ENCODE data around the gene IGFBPL1. TPM values are rescaled to one million over a fixed set of nuclear protein-coding genes. Genes with fewer than 3 reads are reported as not detected.

Gene IGFBPL1
- polyA plus RNA-seq, 2 of the 4 experiments (the other 2 are of a cell fraction), result 2.5 to 2.7 TPM

- DNase-seq (ENCODE audit: low read depth in 1 of 2, low spot score in 1 of 2) (no peak), ATAC-seq (no peak), FAIRE-seq (no peak)
- H3K4me1 ChIP-seq, result peaks cover 23% of the 10 kb centered on the region
- CTCF ChIA-PET, result interaction anchor here (0.6 to 4.1 kb wide), 5 partner anchors 16 to 691 kb away, joined by 3 to 49 read pairs (median 3); no protein-coding TSS in a partner anchor
- TF ChIP-seq EP300 (IDR thresholded peaks at IDR 0.05) (no peak), HEYL (CRISPR knock-in tag; IDR thresholded peaks at IDR 0.05) (no peak), CBX8 (IDR thresholded peaks at IDR 0.05) (no peak), POLR2A (IDR thresholded peaks at IDR 0.05; ENCODE audit: low read length) (no peak), EHMT2 (IDR thresholded peaks at IDR 0.05; ENCODE audit: low read depth) (no peak), JUN (IDR thresholded peaks at IDR 0.05) (no peak), SMC3 (IDR thresholded peaks at IDR 0.05) (no peak), NR3C1 (IDR thresholded peaks at IDR 0.05) (no peak), REST (IDR thresholded peaks at IDR 0.05) (no peak)
- TF ChIP-seq, protein P1, sequence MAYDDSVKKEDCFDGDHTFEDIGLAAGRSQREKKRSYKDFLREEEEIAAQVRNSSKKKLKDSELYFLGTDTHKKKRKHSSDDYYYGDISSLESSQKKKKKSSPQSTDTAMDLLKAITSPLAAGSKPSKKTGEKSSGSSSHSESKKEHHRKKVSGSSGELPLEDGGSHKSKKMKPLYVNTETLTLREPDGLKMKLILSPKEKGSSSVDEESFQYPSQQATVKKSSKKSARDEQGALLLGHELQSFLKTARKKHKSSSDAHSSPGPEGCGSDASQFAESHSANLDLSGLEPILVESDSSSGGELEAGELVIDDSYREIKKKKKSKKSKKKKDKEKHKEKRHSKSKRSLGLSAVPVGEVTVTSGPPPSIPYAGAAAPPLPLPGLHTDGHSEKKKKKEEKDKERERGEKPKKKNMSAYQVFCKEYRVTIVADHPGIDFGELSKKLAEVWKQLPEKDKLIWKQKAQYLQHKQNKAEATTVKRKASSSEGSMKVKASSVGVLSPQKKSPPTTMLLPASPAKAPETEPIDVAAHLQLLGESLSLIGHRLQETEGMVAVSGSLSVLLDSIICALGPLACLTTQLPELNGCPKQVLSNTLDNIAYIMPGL (CRISPR knock-in tag; IDR thresholded peaks at IDR 0.05; ENCODE audit: borderline replicate concordance), result no peak
- TF ChIP-seq, protein P2, sequence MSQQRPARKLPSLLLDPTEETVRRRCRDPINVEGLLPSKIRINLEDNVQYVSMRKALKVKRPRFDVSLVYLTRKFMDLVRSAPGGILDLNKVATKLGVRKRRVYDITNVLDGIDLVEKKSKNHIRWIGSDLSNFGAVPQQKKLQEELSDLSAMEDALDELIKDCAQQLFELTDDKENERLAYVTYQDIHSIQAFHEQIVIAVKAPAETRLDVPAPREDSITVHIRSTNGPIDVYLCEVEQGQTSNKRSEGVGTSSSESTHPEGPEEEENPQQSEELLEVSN (IDR thresholded peaks at IDR 0.05; ENCODE audit: borderline replicate concordance, low read depth), result no peak
- POLR2A ChIA-PET, result no interaction called here
- no peak overlapping the region for H3K4me3 ChIP-seq
- 69% methylated on average over 2 of the region's 2 CpGs for WGBS (ENCODE audit: missing lambda C conversion rate)
- H3K9me3 ChIP-seq, result peaks cover 8% of the 10 kb centered on the region; the same call in 2 of the 3 replicates
- H3K4me2 ChIP-seq, result no peak overlapping the region
- no peak overlapping the region for H3K27ac ChIP-seq
These were observed 11.3 kb upstream of the IGFBPL1 start for GRCh38 chr9:38435521-38435920.

- ATAC-seq (no peak), DNase-seq (ENCODE audit: low read depth in 1 of 2, low spot score in 1 of 2) (no peak), FAIRE-seq (no peak)
- CTCF ChIA-PET, result interaction anchor here (0.6 to 4.1 kb wide), 5 partner anchors 16 to 690 kb away, joined by 3 to 49 read pairs (median 3); no protein-coding TSS in a partner anchor
- Histone ChIP-seq H3K4me3 (no peak overlapping the region), H3K4me2 (no peak overlapping the region), H3K4me1 (peaks cover 23% of the 10 kb centered on the region), H3K27ac (no peak overlapping the region; a peak in 1 of 6 replicates), H3K9me3 (peaks cover 8% of the 10 kb centered on the region; the same call in 2 of the 3 replicates)
- 91% methylated on average over 3 of the region's 3 CpGs for WGBS (ENCODE audit: missing lambda C conversion rate)
- TF ChIP-seq FOSL2 (IDR thresholded peaks at IDR 0.05) (no peak), FOSL2 (CRISPR knock-in tag; IDR thresholded peaks at IDR 0.05) (no peak), NFE2L2 (conservative IDR thresholded peaks at IDR 0.05; ENCODE audit: low read length) (no peak), JUN (IDR thresholded peaks at IDR 0.05) (no peak), POLR2AphosphoS2 (conservative IDR thresholded peaks at IDR 0.05; ENCODE audit: low read length) (no peak), REST (IDR thresholded peaks at IDR 0.05) (no peak), NR3C1 (IDR thresholded peaks at IDR 0.05) (no peak), BHLHE40 (IDR thresholded peaks at IDR 0.05; ENCODE audit: low read depth, low read length) (no peak), MAFK (IDR thresholded peaks at IDR 0.05; ENCODE audit: partially characterized antibody) (no peak), ESRRA (IDR thresholded peaks at IDR 0.05; ENCODE audit: borderline replicate concordance, low read length) (no peak)
- POLR2A ChIA-PET, result no interaction called here
These were observed 10.6 kb upstream of the IGFBPL1 start for GRCh38 chr9:38434853-38435252.
